HG03521 (cell line): ENCODE measurements around the gene CILP2.

Experiments
- ATAC-seq: cut with Tn5 transposase; IDR thresholded peaks from one replicate; pipeline ENCODE4 v1.9.1; 2021; ENCODE audit warnings: mild to moderate bottlenecking, moderate library complexity; ENCODE audit not compliant: unreplicated experiment

The CILP2 gene

DNA sequence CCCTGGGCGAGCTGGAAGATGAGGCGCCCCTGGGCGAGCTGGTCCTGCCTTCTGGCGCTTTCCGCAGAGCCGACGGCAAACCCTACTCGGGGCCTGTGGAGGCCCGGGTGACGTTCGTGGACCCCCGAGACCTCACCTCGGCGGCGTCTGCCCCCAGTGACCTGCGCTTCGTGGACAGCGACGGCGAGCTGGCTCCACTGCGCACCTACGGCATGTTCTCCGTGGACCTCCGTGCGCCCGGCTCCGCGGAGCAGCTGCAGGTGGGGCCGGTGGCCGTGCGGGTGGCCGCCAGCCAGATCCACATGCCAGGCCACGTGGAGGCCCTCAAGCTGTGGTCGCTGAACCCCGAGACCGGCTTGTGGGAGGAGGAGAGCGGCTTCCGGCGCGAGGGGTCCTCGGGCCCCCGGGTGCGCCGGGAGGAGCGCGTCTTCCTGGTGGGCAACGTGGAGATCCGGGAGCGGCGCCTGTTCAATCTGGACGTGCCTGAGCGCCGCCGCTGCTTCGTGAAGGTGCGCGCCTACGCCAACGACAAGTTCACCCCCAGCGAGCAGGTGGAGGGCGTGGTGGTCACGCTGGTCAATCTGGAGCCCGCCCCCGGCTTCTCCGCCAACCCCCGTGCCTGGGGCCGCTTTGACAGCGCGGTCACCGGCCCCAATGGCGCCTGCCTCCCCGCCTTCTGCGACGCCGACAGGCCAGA, 6.3 kb downstream of the CILP2 start:
- ATAC-seq = no peak

GRCh38 chr19:19544954-19545591, 7.0 kb downstream of the CILP2 start:
- no peak for ATAC-seq

DNA sequence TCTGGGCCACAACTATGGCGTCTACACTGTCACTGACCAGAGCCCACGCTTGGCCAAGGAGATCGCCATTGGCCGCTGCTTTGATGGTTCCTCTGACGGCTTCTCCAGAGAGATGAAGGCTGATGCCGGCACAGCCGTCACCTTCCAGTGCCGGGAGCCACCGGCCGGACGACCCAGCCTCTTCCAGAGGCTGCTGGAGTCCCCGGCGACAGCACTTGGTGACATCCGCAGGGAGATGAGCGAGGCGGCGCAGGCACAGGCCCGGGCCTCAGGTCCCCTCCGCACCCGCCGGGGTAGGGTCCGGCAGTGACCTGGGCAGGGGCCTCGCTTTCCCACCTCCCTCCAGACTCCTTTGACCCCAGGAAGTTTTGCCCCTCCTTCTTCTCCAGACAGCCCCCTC, 7.6 kb downstream of the CILP2 start:
- no peak for ATAC-seq

DNA sequence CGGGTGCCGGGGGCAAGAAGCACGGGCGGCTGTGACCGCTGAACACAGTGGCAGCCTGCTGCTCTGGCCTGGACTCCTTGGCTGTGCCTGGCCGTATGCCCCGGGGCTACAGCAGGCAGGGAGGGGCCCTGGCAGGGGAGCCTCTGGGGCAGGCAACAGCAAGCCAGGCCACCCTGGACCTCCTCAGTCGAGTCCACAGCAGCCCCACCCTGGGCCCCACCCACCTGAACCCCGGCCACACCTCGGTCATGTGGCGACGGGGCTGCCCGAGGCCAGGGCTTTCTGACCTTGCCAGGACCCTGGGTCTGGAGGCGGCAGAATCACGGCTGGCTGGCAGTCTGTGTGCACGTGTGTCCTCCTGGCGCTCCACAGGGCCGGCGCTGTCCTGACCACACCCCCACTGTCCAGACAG, 8.7 kb downstream of the CILP2 start:
- ATAC-seq = no peak

DNA sequence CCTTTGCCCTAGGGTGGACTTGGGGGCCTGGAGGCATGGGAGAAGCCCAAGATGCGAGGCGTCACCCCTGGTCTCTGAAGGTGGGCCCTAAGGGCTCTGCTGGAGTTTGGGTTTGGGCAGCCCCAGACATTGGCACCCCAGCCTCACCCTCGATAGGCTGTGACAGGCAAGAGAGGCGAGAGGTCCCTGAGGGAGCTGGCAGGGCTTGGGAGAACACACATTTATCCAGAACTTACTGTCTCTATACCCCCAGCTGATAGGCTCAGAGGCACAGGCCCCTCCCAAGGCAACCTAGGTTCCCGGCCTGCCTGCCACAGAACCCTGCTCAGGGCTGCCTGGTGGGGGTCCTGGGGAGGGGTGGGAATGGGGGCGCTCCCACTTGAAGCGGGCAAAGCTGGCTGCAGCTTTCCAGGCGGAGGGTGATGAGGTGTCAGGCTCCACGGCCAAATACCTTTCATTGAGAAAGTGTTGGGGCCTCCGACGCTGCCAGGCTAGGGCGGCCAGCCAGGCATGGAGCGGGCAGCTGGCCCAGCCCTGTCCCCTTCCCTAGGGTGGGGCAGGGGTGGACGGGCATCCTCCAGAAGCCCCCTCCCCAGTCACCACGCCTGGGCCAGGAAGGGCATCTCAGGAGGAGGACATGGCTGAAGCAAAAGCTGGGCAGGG, 9.7 kb downstream of the CILP2 start:
- no peak for ATAC-seq

- no peak for ATAC-seq
Measured at GRCh38 chr19:19548915-19549759, 11.1 kb downstream of the CILP2 start.

GRCh38 chr19:19549804-19550464, 11.9 kb downstream of the CILP2 start:
- no peak for ATAC-seq

- no peak for ATAC-seq
Measured at GRCh38 chr19:19550485-19550929, 12.4 kb downstream of the CILP2 start.

DNA sequence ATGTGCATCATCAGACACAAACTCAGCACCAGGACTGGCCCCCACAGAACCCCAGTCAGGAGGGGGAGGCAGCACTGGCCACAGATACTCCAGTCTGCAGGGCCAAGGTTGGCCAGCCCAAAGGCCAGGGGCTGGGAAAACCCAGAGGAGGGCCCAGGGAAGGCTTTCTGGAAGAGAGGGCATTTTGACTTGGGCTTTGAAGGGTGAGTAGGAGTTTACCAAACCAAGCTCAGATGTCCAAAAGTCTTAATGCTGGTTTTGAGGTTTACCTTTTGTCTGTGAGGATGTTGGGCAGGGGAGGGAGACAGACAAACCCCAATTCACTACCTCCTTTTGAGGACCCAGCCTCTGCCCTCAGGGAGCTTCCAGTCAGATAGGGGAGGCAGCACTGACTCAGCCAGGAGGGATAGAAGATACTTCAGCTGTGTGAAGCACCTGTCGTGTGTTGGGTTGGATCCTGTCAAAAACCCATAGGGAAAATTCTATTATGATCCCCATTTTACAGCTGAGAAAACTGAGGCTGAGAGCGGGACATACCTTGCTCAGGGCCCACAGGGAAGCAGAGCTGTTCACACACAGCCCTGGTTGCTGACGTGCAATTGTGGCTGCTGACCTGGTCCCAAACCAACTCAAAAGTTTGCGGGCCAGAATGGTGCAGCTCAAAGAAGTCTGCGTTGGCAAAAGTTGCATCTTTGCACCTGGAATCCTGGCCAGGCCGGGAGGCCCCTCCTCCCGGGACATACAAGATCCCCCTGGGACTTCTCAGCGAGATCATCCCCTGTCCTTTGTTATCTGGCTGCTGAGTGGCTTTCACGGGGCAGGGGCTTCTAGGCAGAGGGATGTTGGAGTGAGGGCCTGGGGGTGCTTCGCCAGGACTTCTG, 13.1 kb downstream of the CILP2 start:
- no peak for ATAC-seq

DNA sequence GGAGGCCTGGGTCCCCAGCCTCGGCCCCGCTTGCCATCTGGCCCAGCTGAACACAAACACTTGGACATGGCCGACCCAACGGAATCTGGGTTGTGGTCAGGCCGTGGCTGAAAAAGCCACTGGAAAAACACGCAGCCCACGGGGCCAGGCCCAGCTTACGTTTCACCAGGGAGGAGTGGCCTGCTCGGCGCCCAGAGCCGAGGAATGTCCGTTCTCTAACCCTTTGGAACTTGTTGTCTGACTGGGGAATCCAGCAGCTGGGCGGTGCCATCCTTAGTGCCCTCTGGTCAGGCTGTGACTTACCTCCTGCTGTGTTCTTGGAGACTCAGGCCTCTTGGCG, 13.8 kb downstream of the CILP2 start:
- ATAC-seq = no peak

DNA sequence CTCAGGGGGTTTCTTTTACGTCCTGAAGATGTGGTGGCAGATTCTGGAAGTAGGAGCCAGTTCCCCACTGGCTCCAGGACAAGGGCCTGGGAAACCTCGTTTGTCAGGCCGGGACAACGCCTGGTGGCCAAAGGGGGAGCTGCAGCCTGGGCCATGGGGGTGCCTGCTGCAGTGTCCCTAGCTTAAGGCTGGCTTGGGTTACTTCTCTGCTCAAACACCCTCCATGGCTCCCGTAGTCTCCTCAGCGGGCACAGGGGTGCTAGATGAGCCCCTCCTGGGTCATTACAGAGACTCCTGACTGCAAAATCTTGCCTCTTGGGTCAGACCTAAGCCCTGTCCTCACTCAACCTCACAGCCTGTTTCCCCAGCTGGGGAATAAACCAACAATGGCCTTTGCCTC, 14.7 kb downstream of the CILP2 start:
- no peak for ATAC-seq

GRCh38 chr19:19553670-19554069, 15.6 kb downstream of the CILP2 start:
- ATAC-seq = no peak

- ATAC-seq = no peak
Measured at GRCh38 chr19:19554074-19555023, 16.3 kb downstream of the CILP2 start.

GRCh38 chr19:19558055-19558454, 20.0 kb downstream of the CILP2 start:
- no peak for ATAC-seq

GRCh38 chr19:19558636-19559035, 20.6 kb downstream of the CILP2 start:
- ATAC-seq = no peak

GRCh38 chr19:19559931-19560330, 21.9 kb downstream of the CILP2 start:
- ATAC-seq = no peak

GRCh38 chr19:19561946-19562664, 24.0 kb downstream of the CILP2 start:
- ATAC-seq = no peak
